Measurements from ENCODE around the gene PRR18.

GRCh38 chr6:166293731-166294584, 14.2 kb downstream of the PRR18 start:
- no peak for TF ChIP-seq CTCF (conservative IDR thresholded peaks at IDR 0.05)
- TF ChIP-seq EZH2 (IDR thresholded peaks at IDR 0.05; ENCODE audit: low read depth) = no peak

Data from PC-9 (cell line).